SU-DHL-6 (cell line): ENCODE measurements around the gene AP3B2.

ENCODE experiments used
- H2AFZ ChIP-seq: fragments of 200-600 bp; sonication (generic); 2 replicates; pipeline ENCODE4 v1.6.1; 2014; ENCODE audit warnings: low read depth, mild to moderate bottlenecking, moderate library complexity, mixed read lengths, antibody characterized with exemption, low read length; ENCODE audit not compliant: severe bottlenecking
- H3F3A ChIP-seq: fragments of 200-600 bp; shearing (Covaris generic); 2 replicates; pipeline ENCODE4 v1.6.0; 2016; ENCODE audit warnings: antibody characterized with exemption, mild to moderate bottlenecking; ENCODE audit not compliant: insufficient read depth
- H3K27ac ChIP-seq: fragments of 200-600 bp; sonication (generic); 2 replicates; pipeline ENCODE4 v1.5.1; 2016; ENCODE audit warnings: low read depth, mild to moderate bottlenecking, low read length, moderate library complexity, mixed read lengths
- H3K27me3 ChIP-seq: fragments of 200-600 bp; sonication (generic), shearing (Covaris generic); 2 replicates; pipeline ENCODE4 v1.6.0; 2014; ENCODE audit warnings: mild to moderate bottlenecking, low read length
- H3K36me3 ChIP-seq: fragments of 200-600 bp; sonication (generic); 2 replicates; pipeline ENCODE4 v1.6.1; 2014; ENCODE audit warnings: mild to moderate bottlenecking, low read length, mixed read lengths
- H3K4me2 ChIP-seq: fragments of 300-600, 200-600 bp; shearing (Covaris generic), sonication (generic); 2 replicates; pipeline ENCODE4 v1.6.0; 2014; ENCODE audit warnings: low read length, low read depth, mild to moderate bottlenecking; ENCODE audit not compliant: poor library complexity, severe bottlenecking
- H3K4me3 ChIP-seq: fragments of 200-600 bp; sonication (generic); 2 replicates; pipeline ENCODE4 v1.5.1; 2014; ENCODE audit warnings: antibody characterized with exemption, low read length, mild to moderate bottlenecking, mixed read lengths; ENCODE audit not compliant: insufficient read depth, poor library complexity, severe bottlenecking
- H3K79me2 ChIP-seq: fragments of 200-600 bp; sonication (generic); 2 replicates; pipeline ENCODE4 v1.6.1; 2014; ENCODE audit warnings: mild to moderate bottlenecking, low read length, moderate library complexity; ENCODE audit not compliant: insufficient read depth
- H3K9ac ChIP-seq: fragments of 200-600 bp; sonication (generic); 2 replicates; pipeline ENCODE4 v1.7.0; 2014; ENCODE audit warnings: mild to moderate bottlenecking, low read length
- H3K9me2 ChIP-seq: fragments of 200-600 bp; sonication (generic); replicated peaks from 2 replicates; pipeline ENCODE4 v1.6.1; 2014; ENCODE audit warnings: low read length; ENCODE audit not compliant: insufficient read depth
- H3K9me3 ChIP-seq: fragments of 200-600 bp; sonication (generic); 2 replicates; pipeline ENCODE4 v1.6.1; 2014; ENCODE audit warnings: low read length, mixed read lengths; ENCODE audit not compliant: insufficient read depth
- H4K20me1 ChIP-seq: fragments of 200-600 bp; sonication (generic); 2 replicates; pipeline ENCODE4 v1.6.1; 2014; ENCODE audit warnings: low read depth, mild to moderate bottlenecking, antibody characterized with exemption, low read length, moderate library complexity, mixed read lengths
- EZH2phosphoT487 ChIP-seq: fragments of 200-600 bp; sonication (generic), shearing (Covaris generic); conservative IDR thresholded peaks from 2 replicates; pipeline ENCODE4 v1.6.1; 2018; ENCODE audit warnings: mild to moderate bottlenecking, antibody characterized with exemption, low read length, moderate library complexity, mixed read lengths
- TF ChIP-seq, protein P1 (sequence below): fragments of 200-600 bp; sonication (generic); IDR thresholded peaks from one replicate; pipeline ENCODE4 v1.5.1; 2017; ENCODE audit warnings: antibody characterized with exemption, mild to moderate bottlenecking, low read length, moderate library complexity; ENCODE audit not compliant: insufficient read depth, poor library complexity, severe bottlenecking

Gene AP3B2

DNA sequence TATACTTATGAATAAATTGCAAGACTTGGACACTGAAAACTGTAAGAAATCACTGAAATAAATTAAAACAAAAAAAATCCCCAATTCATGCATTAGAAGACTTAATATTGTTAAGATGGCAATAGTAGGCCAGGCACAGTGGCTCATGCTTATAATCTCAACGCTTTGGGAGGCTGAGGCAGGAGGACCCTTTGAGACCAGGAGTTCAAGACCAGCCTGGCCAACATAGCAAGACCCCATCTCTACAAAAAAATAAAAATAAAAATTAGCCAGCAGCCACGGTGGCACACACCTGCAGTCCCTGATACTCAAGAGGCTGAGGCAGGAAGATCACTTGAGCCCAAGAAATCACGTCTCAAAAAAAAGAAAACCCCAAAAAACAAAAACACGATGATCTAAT, 98.3 kb downstream of the AP3B2 start:
- TF ChIP-seq, protein P1, sequence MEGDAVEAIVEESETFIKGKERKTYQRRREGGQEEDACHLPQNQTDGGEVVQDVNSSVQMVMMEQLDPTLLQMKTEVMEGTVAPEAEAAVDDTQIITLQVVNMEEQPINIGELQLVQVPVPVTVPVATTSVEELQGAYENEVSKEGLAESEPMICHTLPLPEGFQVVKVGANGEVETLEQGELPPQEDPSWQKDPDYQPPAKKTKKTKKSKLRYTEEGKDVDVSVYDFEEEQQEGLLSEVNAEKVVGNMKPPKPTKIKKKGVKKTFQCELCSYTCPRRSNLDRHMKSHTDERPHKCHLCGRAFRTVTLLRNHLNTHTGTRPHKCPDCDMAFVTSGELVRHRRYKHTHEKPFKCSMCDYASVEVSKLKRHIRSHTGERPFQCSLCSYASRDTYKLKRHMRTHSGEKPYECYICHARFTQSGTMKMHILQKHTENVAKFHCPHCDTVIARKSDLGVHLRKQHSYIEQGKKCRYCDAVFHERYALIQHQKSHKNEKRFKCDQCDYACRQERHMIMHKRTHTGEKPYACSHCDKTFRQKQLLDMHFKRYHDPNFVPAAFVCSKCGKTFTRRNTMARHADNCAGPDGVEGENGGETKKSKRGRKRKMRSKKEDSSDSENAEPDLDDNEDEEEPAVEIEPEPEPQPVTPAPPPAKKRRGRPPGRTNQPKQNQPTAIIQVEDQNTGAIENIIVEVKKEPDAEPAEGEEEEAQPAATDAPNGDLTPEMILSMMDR = no peak
- TF ChIP-seq EZH2phosphoT487 = no peak
- H3K9me2 ChIP-seq = no peaks in the 10 kb centered on the region

More for the DNA sequence above, 98.3 kb downstream of the AP3B2 start:
- no peaks in the 10 kb centered on the region for H3K27me3 ChIP-seq
- H3K9ac ChIP-seq = no peak overlapping the region
- no peak overlapping the region for H3K4me2 ChIP-seq
- no peaks in the 10 kb centered on the region for H3K79me2 ChIP-seq
- H4K20me1 ChIP-seq = 0 out of 2 replicates have a peak, but pooled peaks cover 3% of the 10 kb centered on the region
- no peaks in the 10 kb centered on the region for H3K36me3 ChIP-seq
- no peak overlapping the region for H3K27ac ChIP-seq
- H3K9me3 ChIP-seq = no peaks in the 10 kb centered on the region
- H3K4me3 ChIP-seq = no peak overlapping the region
- no peak overlapping the region for H2AFZ ChIP-seq
- H3F3A ChIP-seq = no peaks in the 10 kb centered on the region
